Pancreas (tissue), 10 donors: ENCODE data around the gene RSPH6A. TPM values are rescaled to one million over a fixed set of nuclear protein-coding genes. Genes with fewer than 3 reads are reported as not detected.

ENCODE experiments used
- ATAC-seq, 4 donors: fragments of 200-7000 bp; cut with Tn5 transposase; one replicate each; pipeline versions ENCODE4 v1.8.0 to v1.9.1; 2020; ENCODE audit warnings: mild to moderate bottlenecking in 4 of 4, moderate library complexity in 4 of 4
- DNase-seq, 6 donors: peaks; one replicate each; pipeline ENCODE4 v3.0.0-alpha.2; 2020
- FAIRE-seq: peaks from 2 replicates; lab custom pipeline; 2012; peaks lifted over from hg19 to GRCh38; lab: Jason Lieb, UNC
- H3K27ac ChIP-seq, 4 donors: fragments of 200-600 bp; sonication (generic); 1 replicate in 3 of 4; 2 replicates in 1 of 4; pipeline versions ENCODE4 v1.5.0 to v1.8.0; 2020
- H3K27me3 ChIP-seq, 4 donors: fragments of 200-600 bp; one replicate each; pipeline ENCODE4 v1.8.0; 2021
- H3K36me3 ChIP-seq, 3 donors: fragments of 200-600 bp; sonication (generic) in 1 of 3; one replicate each; pipeline versions ENCODE4 v1.5.0 to v1.8.0; 2020 to 2021
- H3K4me1 ChIP-seq, 3 donors: fragments of 200-600 bp; one replicate each; pipeline ENCODE4 v1.8.0; 2021
- H3K4me3 ChIP-seq, 4 donors: fragments of 200-600 bp; sonication (generic) in 2 of 4; one replicate each; pipeline versions ENCODE4 v1.5.0 to v1.8.0; 2020 to 2021
- H3K9me3 ChIP-seq, 4 donors: fragments of 200-600 bp; one replicate each; pipeline ENCODE4 v1.8.0; 2021
- CTCF ChIP-seq, 4 donors: fragments of 200-600 bp; sonication (generic) in 3 of 4; IDR thresholded peaks; one replicate each; pipeline versions ENCODE4 v1.5.0 to v1.8.0; 2021; ENCODE audit warnings: antibody characterized with exemption in 4 of 4
- WGBS, 2 donors: extraction: QIAGEN DNeasy Blood & Tissue Kit; methylation state at CpG; one replicate each; pipeline ENCODE4 v1.1.7; 2013; 5-methylcytosine and 5-hydroxymethylcytosine counted together
- intact Hi-C, 3 donors: fragments of 100-400 bp; cut with DNase I; formaldehyde crosslinking; loops; one replicate each; pipeline versions ENCODE4 v1.11.1 to v1.14.2; 2022
- polyA plus RNA-seq, 2 donors: library from polyadenylated mRNA; stranded (reverse); fragments of 200-250 nt; gene quantifications; one replicate each; pipeline ENCODE4 v1.2.3, GENCODE V29; 2013
- total RNA-seq, 6 donors: library from RNA; stranded (reverse); fragmentation: NEBNext Ultra II Directional in 4 of 6; extraction: Animal tissue kit (Norgen Biotek cat#: 25700) in 4 of 6; gene quantifications; one replicate each; pipeline versions ENCODE4 v1.2.1 to v1.2.4, GENCODE V29; 2021 to 2023
- donor health status: healthy with polysubstance abuse.
- donor health status: DM: no; HTN: no; CAD: no; lungs with moderate emphysema.
- donor health status: DM: no; HTN: no; CAD: no.
- donor health status: control.
- donor health status: control.
- donor health status: Bipolar disorder and iron deficiency.
- donor health status: DM: yes; HTN: yes; CAD: no.
- donor health status: DM: no; HTN: no; CAD: no.
- donor health status: DM: no; HTN: no; CAD: no.
- donor health status: DM: yes; HTN: yes; CAD: no.

Gene RSPH6A
- total and polyA plus RNA-seq, 8 donors = 0.08 TPM; not detected in 6

- DNase-seq = peak in 4 of 6 donors; percentile 14 to 78 (median 46)
- Histone ChIP-seq H3K4me3 (no peak overlapping the region), H3K27me3 (no peaks in the 10 kb centered on the region), H3K36me3 (peaks cover 0 to 25% (median 16%) of the 10 kb centered on the region in 3 donors), H3K4me1 (peaks cover 10 to 27% (median 13%) of the 10 kb centered on the region in 3 donors), H3K9me3 (no peaks in the 10 kb centered on the region), H3K27ac (no peak overlapping the region)
- FAIRE-seq = no peak
- ATAC-seq = no peak
- WGBS, 2 donors = 93% methylated on average over 34 of the region's 34 CpGs
- TF ChIP-seq CTCF (IDR thresholded peaks at IDR 0.05) = no peak
- intact Hi-C loops = no loop called here
Measured at GRCh38 chr19:45777395-45777961, 37.6 kb downstream of the RSPH6A start.

DNA sequence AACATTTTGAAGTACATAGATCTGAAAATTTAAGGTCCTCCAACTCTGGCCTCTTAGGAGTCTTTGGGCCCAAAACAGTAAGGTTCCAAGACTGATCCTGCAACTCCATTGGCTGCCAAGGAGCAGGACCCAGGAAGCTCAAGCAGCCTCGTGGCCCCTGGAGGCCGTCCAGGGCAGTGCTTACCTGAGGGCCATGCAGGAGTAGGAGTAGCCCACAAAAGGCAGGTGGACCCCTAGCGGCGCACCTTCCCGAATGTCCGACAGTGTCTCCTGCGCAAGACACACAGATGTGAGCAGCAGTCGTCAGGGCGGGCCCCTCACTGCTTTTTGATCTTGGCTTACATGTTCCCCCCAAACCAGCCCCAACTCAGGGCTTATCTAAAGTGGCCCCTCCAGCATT, 40.3 kb downstream of the RSPH6A start:
- ATAC-seq = no peak
- H3K27ac ChIP-seq = peak overlapping the region in 1 of 4 donors; percentile 8

GRCh38 chr19:45773384-45773783, 41.7 kb downstream of the RSPH6A start:
- WGBS, 2 donors = 0 to 8% methylated on average over 2 of the region's 2 CpGs
- Histone ChIP-seq H3K27ac (peak overlapping the region; percentile 91 to 97 (median 94)), H3K4me3 (no peak overlapping the region), H3K4me1 (peaks cover 15 to 21% (median 19%) of the 10 kb centered on the region in 3 donors), H3K27me3 (no peaks in the 10 kb centered on the region), H3K36me3 (peaks cover 0 to 23% (median 16%) of the 10 kb centered on the region in 3 donors), H3K9me3 (no peaks in the 10 kb centered on the region)
- TF ChIP-seq CTCF (IDR thresholded peaks at IDR 0.05) = no peak
- ATAC-seq = peak in 1 of 4 donors; percentile 2
- FAIRE-seq = no peak
- DNase-seq = peak in 4 of 6 donors; percentile 72 to 87 (median 82)
- intact Hi-C loops = no loop called here

More for the DNA sequence above, 40.3 kb downstream of the RSPH6A start:
- TF ChIP-seq CTCF (IDR thresholded peaks at IDR 0.05) = no peak
- DNase-seq = peak in 5 of 6 donors; percentile 35 to 76 (median 61)
- FAIRE-seq = no peak
- peaks cover 0 to 25% (median 16%) of the 10 kb centered on the region in 3 donors for H3K36me3 ChIP-seq
- intact Hi-C loops = no loop called here
- H3K27me3 ChIP-seq = no peaks in the 10 kb centered on the region
- 85 to 86% methylated on average over 9 of the region's 9 CpGs for WGBS, 2 donors
- no peak overlapping the region for H3K4me3 ChIP-seq
- peaks cover 15 to 26% (median 19%) of the 10 kb centered on the region in 3 donors for H3K4me1 ChIP-seq
- H3K9me3 ChIP-seq = no peaks in the 10 kb centered on the region

GRCh38 chr19:45772912-45773311, 42.2 kb downstream of the RSPH6A start:
- TF ChIP-seq CTCF (IDR thresholded peaks at IDR 0.05) = no peak
- 58 to 61% methylated on average over 3 of the region's 3 CpGs for WGBS, 2 donors
- Histone ChIP-seq H3K27ac (peak overlapping the region; percentile 91 to 97 (median 94)), H3K27me3 (no peaks in the 10 kb centered on the region), H3K4me1 (peaks cover 15 to 21% (median 19%) of the 10 kb centered on the region in 3 donors), H3K9me3 (no peaks in the 10 kb centered on the region), H3K4me3 (peak overlapping the region in 1 of 4 donors; percentile 96), H3K36me3 (peaks cover 0 to 18% (median 12%) of the 10 kb centered on the region in 3 donors)
- no peak for ATAC-seq
- FAIRE-seq = no peak
- intact Hi-C loops = no loop called here
- peak in 4 of 6 donors; percentile 47 to 62 (median 54) for DNase-seq
